SIG-M5 treated with dmso at 0.1 percent for 504 hours (cell line): ENCODE measurements around the gene G0S2.

ENCODE experiments used
- DNase-seq: peaks from one replicate; lab custom pipeline; 2025; ENCODE audit not compliant: unreplicated experiment; lab: John Stamatoyannopoulos, UW

Gene G0S2

GRCh38 chr1:209714338-209714737 lies 39.1 kb downstream of the G0S2 start:
- no peak for DNase-seq

- DNase-seq: no peak
Measured at GRCh38 chr1:209715314-209715713, 40.1 kb downstream of the G0S2 start.

GRCh38 chr1:209717818-209718217 lies 42.6 kb downstream of the G0S2 start:
- DNase-seq: no peak

GRCh38 chr1:209720326-209720725 lies 45.1 kb downstream of the G0S2 start:
- no peak for DNase-seq

GRCh38 chr1:209720826-209721225 lies 45.6 kb downstream of the G0S2 start:
- no peak for DNase-seq

GRCh38 chr1:209721323-209721722 lies 46.1 kb downstream of the G0S2 start:
- no peak for DNase-seq

GRCh38 chr1:209723265-209723664 lies 48.1 kb downstream of the G0S2 start:
- no peak for DNase-seq

GRCh38 chr1:209723756-209724693 lies 48.8 kb downstream of the G0S2 start:
- no peak for DNase-seq
